Dermis blood vessel endothelial cell (primary cell): ENCODE data around the gene IL12RB1. TPM values are rescaled to one million over a fixed set of nuclear protein-coding genes. Genes with fewer than 3 reads are reported as not detected.

Experiments
- total RNA-seq: library from RNA; depleted of rRNA; stranded (reverse); fragments of >200 nt; gene quantifications from 2 replicates; pipeline ENCODE4 v1.2.3, GENCODE V29; 2014

IL12RB1 gene
- total RNA-seq, 1 donor from 2014 or later, result 0.34 TPM

Other genes starting within 250 kb of the IL12RB1 start
- gene JAK3, start 239.0 kb downstream of the IL12RB1 start, total RNA-seq, result 3.2 and 4.1 TPM in 2 replicates
- 793 and 1,347 TPM in 2 replicates for gene RPL18A, start 227.0 kb downstream of the IL12RB1 start, total RNA-seq
- gene SLC5A5, start 215.0 kb downstream of the IL12RB1 start, total RNA-seq, result not detected in 2 replicates
- gene CCDC124, start 153.9 kb downstream of the IL12RB1 start, total RNA-seq, result 24.8 and 58.4 TPM in 2 replicates
- gene KCNN1, start 119.8 kb downstream of the IL12RB1 start, total RNA-seq, result under 0.01 and 0.42 TPM in 2 replicates
- gene ARRDC2, start 78.8 kb downstream of the IL12RB1 start, total RNA-seq, result 68.7 and 107 TPM in 2 replicates
- gene MAST3, start 10.8 kb upstream of the IL12RB1 start, total RNA-seq, result 2.2 and 3.7 TPM in 2 replicates
- 4.8 and 9.7 TPM in 2 replicates for gene PIK3R2, start 66.2 kb upstream of the IL12RB1 start, total RNA-seq
- gene IFI30, start 86.9 kb upstream of the IL12RB1 start, total RNA-seq, result 8.0 and 8.5 TPM in 2 replicates
- 15.3 and 19.3 TPM in 2 replicates for gene MPV17L2, start 106.3 kb upstream of the IL12RB1 start, total RNA-seq
- gene RAB3A, start 117.1 kb upstream of the IL12RB1 start, total RNA-seq, result 0.17 and 0.93 TPM in 2 replicates
- gene PDE4C, start 139.5 kb upstream of the IL12RB1 start, total RNA-seq, result 0.28 and 0.51 TPM in 2 replicates
- gene IQCN, start 187.5 kb upstream of the IL12RB1 start, total RNA-seq, result under 0.01 and 0.17 TPM in 2 replicates
- 122 and 173 TPM in 2 replicates for gene JUND, start 194.7 kb upstream of the IL12RB1 start, total RNA-seq
- 88.5 and 185 TPM in 2 replicates for gene LSM4, start 236.1 kb upstream of the IL12RB1 start, total RNA-seq